Measurements from ENCODE around the gene DBR1.
A peak's percentile ranks its signal among the peaks of the same experiment; 100 is the strongest.

- no peak for TF ChIP-seq HNF4A (conservative IDR thresholded peaks at IDR 0.05)
- peak; percentile 42 for TF ChIP-seq CTCF (IDR thresholded peaks at IDR 0.05; ENCODE audit: low read depth, low read length, missing input control)
- TF ChIP-seq JUND (IDR thresholded peaks at IDR 0.05): no peak
- no peak for TF ChIP-seq TAF1 (conservative IDR thresholded peaks at IDR 0.05)
- no peak for TF ChIP-seq YY1 (IDR thresholded peaks at IDR 0.05)
- TF ChIP-seq REST (IDR thresholded peaks at IDR 0.05): no peak
- no peak for TF ChIP-seq ZBTB33 (IDR thresholded peaks at IDR 0.05)
- no peak for TF ChIP-seq GABPA (IDR thresholded peaks at IDR 0.05 in 1 of 2, conservative IDR thresholded peaks at IDR 0.05 in 1 of 2)
- no peak for TF ChIP-seq EGR1 (IDR thresholded peaks at IDR 0.05; ENCODE audit: low read depth in 2 of 2)
- no peak for TF ChIP-seq RAD21 (IDR thresholded peaks at IDR 0.05)
These were observed 59.4 kb downstream of the DBR1 start, which contains the start of gene DZIP1L for GRCh38 chr3:138114988-138115971.

Measured in liver (tissue), 3 donors.